ENCODE measurements around the gene ARHGAP33. TPM values are rescaled to one million over a fixed set of nuclear protein-coding genes. Genes with fewer than 3 reads are reported as not detected.

The ARHGAP33 gene
- total and polyA plus RNA-seq, 2 of the 4 experiments (the other 2 are of a cell fraction): 0.72 to 11.9 TPM

DNA sequence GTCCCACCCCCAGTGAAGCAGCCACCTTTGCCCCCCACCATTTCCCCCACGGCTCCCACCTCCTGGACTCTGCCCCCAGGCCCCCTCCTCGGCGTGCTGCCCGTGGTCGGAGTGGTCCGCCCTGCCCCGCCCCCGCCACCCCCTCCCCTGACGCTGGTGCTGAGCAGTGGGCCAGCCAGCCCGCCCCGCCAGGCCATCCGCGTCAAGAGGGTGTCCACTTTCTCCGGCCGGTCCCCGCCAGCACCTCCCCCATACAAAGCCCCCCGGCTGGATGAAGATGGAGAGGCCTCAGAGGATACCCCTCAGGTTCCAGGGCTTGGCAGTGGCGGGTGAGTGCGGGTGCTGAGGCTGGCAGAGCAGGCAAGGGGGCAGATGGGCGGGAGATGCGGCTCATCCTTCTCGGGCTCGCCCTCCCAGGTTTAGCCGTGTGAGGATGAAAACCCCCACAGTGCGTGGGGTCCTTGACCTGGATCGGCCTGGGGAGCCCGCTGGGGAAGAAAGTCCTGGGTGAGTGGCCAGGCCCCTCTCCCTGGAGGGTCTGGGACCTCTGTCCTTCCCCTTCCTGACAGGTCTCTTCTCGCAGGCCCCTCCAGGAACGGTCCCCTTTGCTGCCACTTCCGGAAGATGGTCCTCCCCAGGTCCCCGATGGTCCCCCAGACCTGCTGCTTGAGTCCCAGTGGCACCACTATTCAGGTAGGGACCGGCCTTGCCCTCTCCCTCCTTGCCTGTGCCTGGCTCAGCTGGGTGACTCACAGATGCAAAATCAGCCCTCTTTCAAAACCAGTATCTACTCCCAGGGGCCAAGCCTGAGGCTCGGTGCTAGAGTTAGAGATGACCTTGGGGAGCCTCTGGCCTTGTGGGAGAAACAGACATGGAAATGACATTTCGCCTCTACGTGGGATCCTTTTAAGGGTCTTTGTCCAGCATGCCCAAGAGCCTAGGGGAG lies 41.9 kb upstream of the ARHGAP33 start:
- dilution Hi-C loops (cut with HindIII; ENCODE audit: low sequenced_read_pairs, unreplicated experiment): no loop called here
- no peak overlapping the region for H3K4me2 ChIP-seq (ENCODE audit: low read depth, low read length)
- intact Hi-C loops (cut with micrococcal nuclease): no loop called here
- no peak for DNase-seq
- no peak overlapping the region for H3K27ac ChIP-seq (ENCODE audit: insufficient read depth, low read length)
- ChIA-PET CTCF (no interaction called here), POLR2A (ENCODE audit: unreplicated experiment) (no interaction called here)
- H3K4me3 ChIP-seq (ENCODE audit: insufficient read depth, low read depth, low read length): no peak overlapping the region
- no peak overlapping the region for H3K56ac ChIP-seq (ENCODE audit: extremely low read depth, insufficient read depth, low read length)
- H3K4me1 ChIP-seq (ENCODE audit: control insufficient read depth, insufficient read depth, low read length): no peaks in the 10 kb centered on the region
- in situ Hi-C loops (cut with MboI; ENCODE audit: low sequenced_read_pairs): no loop called here
- H3K9me1 ChIP-seq (ENCODE audit: insufficient read depth, low read length): no peaks in the 10 kb centered on the region
- H2BK5ac ChIP-seq (ENCODE audit: low read depth, low read length, poor library complexity, severe bottlenecking): no peak overlapping the region
- no peak overlapping the region for H4K5ac ChIP-seq (ENCODE audit: low read depth, low read length)
- no peak overlapping the region for H3K4ac ChIP-seq (ENCODE audit: low read depth, low read length)
- H3K14ac ChIP-seq (replicated peaks; ENCODE audit: low read depth, low read length): no peak overlapping the region
- no peak overlapping the region for H3K9ac ChIP-seq (ENCODE audit: low read depth, low read length)
- H3K36me3 ChIP-seq (ENCODE audit: control insufficient read depth, insufficient read depth, low read length): peaks cover 90% of the 10 kb centered on the region
- no peak overlapping the region for H4K91ac ChIP-seq (ENCODE audit: insufficient read depth, low read depth, low read length)
- no peak overlapping the region for H2BK15ac ChIP-seq (ENCODE audit: low read depth, low read length)
- WGBS, 2 experiments (ENCODE audit: extremely low coverage in 2 of 2, insufficient read length in 1 of 2): 97% methylated on average over 10 of the region's 35 CpGs; no CpG with 5 or more reads in 1 of the 2 experiments
- no peak overlapping the region for H2AK5ac ChIP-seq (ENCODE audit: low read depth, low read length)
- ATAC-seq (ENCODE audit: low read depth): no peak
- no TSS peak for BruUV-seq (replicated peaks)
- no peak overlapping the region for H3K18ac ChIP-seq (ENCODE audit: low read depth, low read length)
- no peak overlapping the region for H2BK20ac ChIP-seq (ENCODE audit: low read depth, low read length)
- H2AFZ ChIP-seq (replicated peaks; ENCODE audit: low read length, poor library complexity): no peak overlapping the region
- H4K8ac ChIP-seq (ENCODE audit: low read depth in 2 of 2, low read length in 2 of 2): no peak overlapping the region
- H3K23ac ChIP-seq (ENCODE audit: low read depth, low read length): no peak overlapping the region
- H3K27me3 ChIP-seq (ENCODE audit: control insufficient read depth, insufficient read depth, low read length): no peaks in the 10 kb centered on the region
- TF ChIP-seq NFE2L2 (IDR thresholded peaks at IDR 0.05; ENCODE audit: low read depth, low read length) (no peak), MAFK (IDR thresholded peaks at IDR 0.05; ENCODE audit: low read depth, low read length) (no peak), FOS (IDR thresholded peaks at IDR 0.05; ENCODE audit: low read depth, low read length) (no peak), RAD21 (IDR thresholded peaks at IDR 0.05; ENCODE audit: low read length) (no peak), SMC3 (IDR thresholded peaks at IDR 0.05; ENCODE audit: low read depth, low read length) (no peak), BHLHE40 (IDR thresholded peaks at IDR 0.05; ENCODE audit: low read depth, low read length) (no peak), MXI1 (IDR thresholded peaks at IDR 0.05; ENCODE audit: borderline replicate concordance, low read depth, low read length) (no peak), RCOR1 (IDR thresholded peaks at IDR 0.05; ENCODE audit: insufficient replicate concordance, low read length) (no peak), POLR2A (IDR thresholded peaks at IDR 0.05; ENCODE audit: low read depth, low read length) (no peak), CHD1 (IDR thresholded peaks at IDR 0.05; ENCODE audit: low read depth, low read length) (no peak), RFX5 (IDR thresholded peaks at IDR 0.05; ENCODE audit: low read depth, low read length) (no peak), CEBPB (IDR thresholded peaks at IDR 0.05; ENCODE audit: low read depth, low read length) (no peak), CTCF (conservative IDR thresholded peaks at IDR 0.05; ENCODE audit: low read depth, low read length) (no peak)
- TF ChIP-seq, protein P1, sequence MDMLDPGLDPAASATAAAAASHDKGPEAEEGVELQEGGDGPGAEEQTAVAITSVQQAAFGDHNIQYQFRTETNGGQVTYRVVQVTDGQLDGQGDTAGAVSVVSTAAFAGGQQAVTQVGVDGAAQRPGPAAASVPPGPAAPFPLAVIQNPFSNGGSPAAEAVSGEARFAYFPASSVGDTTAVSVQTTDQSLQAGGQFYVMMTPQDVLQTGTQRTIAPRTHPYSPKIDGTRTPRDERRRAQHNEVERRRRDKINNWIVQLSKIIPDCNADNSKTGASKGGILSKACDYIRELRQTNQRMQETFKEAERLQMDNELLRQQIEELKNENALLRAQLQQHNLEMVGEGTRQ (IDR thresholded peaks at IDR 0.05; ENCODE audit: low read depth, low read length): no peak
- TF ChIP-seq, protein P2, sequence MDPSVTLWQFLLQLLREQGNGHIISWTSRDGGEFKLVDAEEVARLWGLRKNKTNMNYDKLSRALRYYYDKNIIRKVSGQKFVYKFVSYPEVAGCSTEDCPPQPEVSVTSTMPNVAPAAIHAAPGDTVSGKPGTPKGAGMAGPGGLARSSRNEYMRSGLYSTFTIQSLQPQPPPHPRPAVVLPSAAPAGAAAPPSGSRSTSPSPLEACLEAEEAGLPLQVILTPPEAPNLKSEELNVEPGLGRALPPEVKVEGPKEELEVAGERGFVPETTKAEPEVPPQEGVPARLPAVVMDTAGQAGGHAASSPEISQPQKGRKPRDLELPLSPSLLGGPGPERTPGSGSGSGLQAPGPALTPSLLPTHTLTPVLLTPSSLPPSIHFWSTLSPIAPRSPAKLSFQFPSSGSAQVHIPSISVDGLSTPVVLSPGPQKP (IDR thresholded peaks at IDR 0.05; ENCODE audit: borderline replicate concordance, low read depth, low read length): no peak
- peaks cover 9% of the 10 kb centered on the region for H4K20me1 ChIP-seq (ENCODE audit: insufficient read depth, low read length)
- H3K9me3 ChIP-seq (ENCODE audit: control insufficient read depth, insufficient read depth, low read length): no peaks in the 10 kb centered on the region
- H2AK9ac ChIP-seq (replicated peaks; ENCODE audit: low read depth, low read length, poor library complexity): no peak overlapping the region
- H3K79me1 ChIP-seq (ENCODE audit: low read depth in 1 of 2, low read length in 2 of 2): peaks cover 0 to 20% of the 10 kb centered on the region in 2 experiments; a peak in 3 of 4 replicates
- H2BK120ac ChIP-seq (ENCODE audit: low read depth, low read length): no peak overlapping the region

Data from IMR-90 (cell line).